Heart right ventricle (tissue), 16 donors: ENCODE results near the gene CYFIP1. TPM values are rescaled to one million over a fixed set of nuclear protein-coding genes. Genes with fewer than 3 reads are reported as not detected.

Source experiments
- ATAC-seq, 8 donors: fragments of 200-7000 bp; cut with Tn5 transposase; one replicate each; pipeline ENCODE4 v1.9.1; 2020; ENCODE audit warnings: mild to moderate bottlenecking in 8 of 8, moderate library complexity in 8 of 8, moderate number of reproducible peaks in 1 of 8
- DNase-seq, 2 donors: peaks; one replicate each; pipeline ENCODE4 v3.0.0-alpha.2; 2020
- H3K27ac ChIP-seq, 10 donors: fragments of 200-600 bp; sonication (generic) in 2 of 10; one replicate each; pipeline versions ENCODE4 v1.5.0 to v1.8.0; 2020 to 2022; ENCODE audit warnings: mild to moderate bottlenecking in 3 of 10
- H3K27me3 ChIP-seq, 7 donors: fragments of 200-600 bp; one replicate each; pipeline ENCODE4 v1.8.0; 2021 to 2022; ENCODE audit warnings: mild to moderate bottlenecking in 2 of 7
- H3K36me3 ChIP-seq, 9 donors: fragments of 200-600 bp; sonication (generic) in 1 of 9; one replicate each; pipeline versions ENCODE4 v1.5.0 to v1.8.0; 2020 to 2022; ENCODE audit warnings: mild to moderate bottlenecking in 2 of 9
- H3K4me1 ChIP-seq, 9 donors: fragments of 200-600 bp; sonication (generic) in 1 of 9; one replicate each; pipeline versions ENCODE4 v1.5.0 to v1.8.0; 2020 to 2022; ENCODE audit warnings: mild to moderate bottlenecking in 4 of 9
- H3K4me3 ChIP-seq, 10 donors: fragments of 200-600 bp; sonication (generic) in 2 of 10; one replicate each; pipeline versions ENCODE4 v1.5.0 to v1.8.0; 2020 to 2022; ENCODE audit warnings: mild to moderate bottlenecking in 7 of 10, moderate library complexity in 2 of 10
- H3K9me3 ChIP-seq, 11 donors: fragments of 200-600 bp in 10 of 11; sonication (generic) in 2 of 11; one replicate each; pipeline versions ENCODE4 v1.5.0 to v1.8.0; 2013 to 2022; ENCODE audit warnings: mild to moderate bottlenecking in 2 of 11, control low read depth in 1 of 11, moderate library complexity in 1 of 11
- CTCF ChIP-seq, 9 donors: fragments of 200-600 bp; sonication (generic) in 2 of 9; IDR thresholded peaks; one replicate each; pipeline versions ENCODE4 v1.5.0 to v1.8.0; 2021 to 2022; ENCODE audit warnings: antibody characterized with exemption in 9 of 9, mild to moderate bottlenecking in 5 of 9, moderate library complexity in 1 of 9
- WGBS, 2 donors: extraction: QIAGEN DNeasy Blood & Tissue Kit; methylation state at CpG; one replicate each; pipeline ENCODE4 v1.1.7; 2013; ENCODE audit warnings: inconsistent platforms in 1 of 2; 5-methylcytosine and 5-hydroxymethylcytosine counted together
- intact Hi-C, 10 donors: fragments of 100-400 bp; cut with DNase I; formaldehyde crosslinking; loops; one replicate each; pipeline versions ENCODE4 v1.11.1 to v1.14.2; 2022
- polyA plus RNA-seq, 2 donors: library from polyadenylated mRNA; stranded (reverse); fragments of 200-250 nt; gene quantifications; one replicate each; pipeline ENCODE4 v1.2.3, GENCODE V29; 2013
- total RNA-seq, 10 donors: library from RNA; stranded (reverse); fragmentation: NEBNext Ultra II Directional in 3 of 10; extraction: Animal tissue kit (Norgen Biotek cat#: 25700) in 3 of 10; gene quantifications; one replicate each; pipeline versions ENCODE4 v1.2.1 to v1.2.4, GENCODE V29; 2021 to 2023
- donor health status: Arrhythmogenic right ventricular cardiomyopathy.
- donor health status: ischemic (EF 13 %, LVEDD 7.1; RV severe dilation, severe dysfunction).
- donor health status: healthy with polysubstance abuse.
- donor health status: DM: no; HTN: yes; CAD: no.
- donor health status: DM: no; HTN: no; CAD: no.
- donor health status: ischemic (EF 25% LVEDD 6.9; RV normal size, moderate dysfunction).
- donor health status: ischemic (EF 25% LVEDD 5.7; RV mildly dilated, moderate dysfunction).
- donor health status: healthy.
- donor health status: DM: yes; HTN: yes; CAD: no.
- donor health status: Ischemic cardiomyopathy.
- donor health status: ischemic (EF 35%, LVEDD 5.7; RV mildly dilated, moderate dysfunction).
- donor health status: nonischemic (EF 11% LVEDD 7.7; RV severe dilation, severe dysfunction).
- donor health status: DM: yes; HTN: yes; CAD: no.
- donor health status: PGD.
- donor health status: ischemic (EF 29% LVEDD 5.4; RV normal size, mild dysfunction).
- donor health status: nonischemic (EF 23%, LVEDD 6.1; RV moderate dilation, normal function).

The CYFIP1 gene
- total and polyA plus RNA-seq, 12 donors: 12.4 to 56.6 (median 27.1) TPM

GRCh38 chr15:22868495-22868894, 111.7 kb downstream of the CYFIP1 start:
- DNase-seq (no peak), ATAC-seq (no peak)
- intact Hi-C loops: loop anchor here in 1 of 10 donors (2.0 kb wide), 1 partner anchor 22 kb away; no protein-coding TSS in a partner anchor
- TF ChIP-seq CTCF (IDR thresholded peaks at IDR 0.05): no peak
- peaks cover 0 to 28% (median 4%) of the 10 kb centered on the region in 9 donors for H3K4me1 ChIP-seq
- no peak overlapping the region for H3K27ac ChIP-seq
- H3K27me3 ChIP-seq: no peaks in the 10 kb centered on the region
- H3K9me3 ChIP-seq: no peaks in the 10 kb centered on the region
- H3K4me3 ChIP-seq: no peak overlapping the region
- whole genome bisulfite sequencing, 2 donors: 43 to 54% methylated on average over 4 of the region's 4 CpGs
- H3K36me3 ChIP-seq: peaks cover 0 to 100% (median 53%) of the 10 kb centered on the region in 9 donors

- H3K36me3 ChIP-seq: peaks cover 0 to 100% (median 53%) of the 10 kb centered on the region in 9 donors
- intact Hi-C loops: loop anchor here in 1 of 10 donors (2.0 kb wide), 1 partner anchor 23 kb away; no protein-coding TSS in a partner anchor
- no peak for ATAC-seq
- H3K4me3 ChIP-seq: no peak overlapping the region
- no peak overlapping the region for H3K27ac ChIP-seq
- no peak for DNase-seq
- 88 to 97% methylated on average over 6 of the region's 6 CpGs for WGBS, 2 donors
- no peak for TF ChIP-seq CTCF (IDR thresholded peaks at IDR 0.05)
- no peaks in the 10 kb centered on the region for H3K9me3 ChIP-seq
- no peaks in the 10 kb centered on the region for H3K27me3 ChIP-seq
- peaks cover 0 to 27% (median 5%) of the 10 kb centered on the region in 9 donors for H3K4me1 ChIP-seq
These were observed 112.3 kb downstream of the CYFIP1 start for GRCh38 chr15:22867886-22868285.

- intact Hi-C loops: no loop called here
- Histone ChIP-seq H3K36me3 (peaks cover 0 to 99% (median 51%) of the 10 kb centered on the region in 9 donors), H3K27ac (no peak overlapping the region), H3K9me3 (no peaks in the 10 kb centered on the region), H3K4me3 (no peak overlapping the region), H3K27me3 (no peaks in the 10 kb centered on the region), H3K4me1 (peaks cover 0 to 15% (median 5%) of the 10 kb centered on the region in 9 donors)
- DNase-seq: no peak
- 91 to 92% methylated on average over 7 of the region's 7 CpGs for WGBS, 2 donors
- TF ChIP-seq CTCF (IDR thresholded peaks at IDR 0.05): no peak
- no peak for ATAC-seq
These were observed 114.1 kb downstream of the CYFIP1 start for GRCh38 chr15:22866079-22866478.

GRCh38 chr15:22863356-22863755, 116.8 kb downstream of the CYFIP1 start:
- Histone ChIP-seq H3K4me1 (peaks cover 0 to 11% (median 5%) of the 10 kb centered on the region in 9 donors), H3K4me3 (no peak overlapping the region), H3K27ac (no peak overlapping the region), H3K27me3 (no peaks in the 10 kb centered on the region), H3K36me3 (peaks cover 0 to 99% (median 49%) of the 10 kb centered on the region in 9 donors), H3K9me3 (no peaks in the 10 kb centered on the region)
- intact Hi-C loops: no loop called here
- TF ChIP-seq CTCF (IDR thresholded peaks at IDR 0.05): no peak
- DNase-seq: no peak
- ATAC-seq: peak in 7 of 8 donors; percentile 17 to 79 (median 67)
- WGBS, 2 donors: 58 to 72% methylated on average over 3 of the region's 3 CpGs
